ENCODE results near the gene PI16.

DNA sequence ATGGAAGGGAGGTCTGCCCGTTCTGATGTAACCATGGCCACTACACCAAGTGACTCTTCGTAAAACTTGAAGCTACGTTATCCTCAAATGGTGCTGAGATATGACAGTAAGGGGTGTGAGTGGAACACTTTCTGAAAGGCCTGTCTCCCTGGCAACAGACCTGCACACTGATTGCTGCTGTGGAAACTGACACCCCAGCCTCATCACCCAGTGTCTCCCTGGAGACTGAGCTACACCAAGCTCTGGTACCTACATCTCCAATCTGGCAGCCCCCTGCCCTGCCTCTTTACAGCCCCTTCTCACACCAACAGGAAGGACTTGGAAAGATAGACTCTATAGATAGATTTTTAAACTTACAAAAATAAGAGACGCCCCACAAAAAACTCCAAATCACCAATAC, 13.2 kb downstream of the PI16 start:
- TF ChIP-seq EZH2 (IDR thresholded peaks at IDR 0.05; ENCODE audit: borderline replicate concordance, insufficient read depth, low read length, poor library complexity, severe bottlenecking) (no peak), POLR2AphosphoS5 (IDR thresholded peaks at IDR 0.05) (no peak), SMC3 (conservative IDR thresholded peaks at IDR 0.05; ENCODE audit: poor library complexity) (no peak), RAD21 (conservative IDR thresholded peaks at IDR 0.05) (no peak), TAF1 (IDR thresholded peaks at IDR 0.05; ENCODE audit: low read depth) (no peak), EP300 (conservative IDR thresholded peaks at IDR 0.05; ENCODE audit: poor library complexity, severe bottlenecking) (no peak)
- TF ChIP-seq, protein P1, sequence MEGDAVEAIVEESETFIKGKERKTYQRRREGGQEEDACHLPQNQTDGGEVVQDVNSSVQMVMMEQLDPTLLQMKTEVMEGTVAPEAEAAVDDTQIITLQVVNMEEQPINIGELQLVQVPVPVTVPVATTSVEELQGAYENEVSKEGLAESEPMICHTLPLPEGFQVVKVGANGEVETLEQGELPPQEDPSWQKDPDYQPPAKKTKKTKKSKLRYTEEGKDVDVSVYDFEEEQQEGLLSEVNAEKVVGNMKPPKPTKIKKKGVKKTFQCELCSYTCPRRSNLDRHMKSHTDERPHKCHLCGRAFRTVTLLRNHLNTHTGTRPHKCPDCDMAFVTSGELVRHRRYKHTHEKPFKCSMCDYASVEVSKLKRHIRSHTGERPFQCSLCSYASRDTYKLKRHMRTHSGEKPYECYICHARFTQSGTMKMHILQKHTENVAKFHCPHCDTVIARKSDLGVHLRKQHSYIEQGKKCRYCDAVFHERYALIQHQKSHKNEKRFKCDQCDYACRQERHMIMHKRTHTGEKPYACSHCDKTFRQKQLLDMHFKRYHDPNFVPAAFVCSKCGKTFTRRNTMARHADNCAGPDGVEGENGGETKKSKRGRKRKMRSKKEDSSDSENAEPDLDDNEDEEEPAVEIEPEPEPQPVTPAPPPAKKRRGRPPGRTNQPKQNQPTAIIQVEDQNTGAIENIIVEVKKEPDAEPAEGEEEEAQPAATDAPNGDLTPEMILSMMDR (IDR thresholded peaks at IDR 0.05; ENCODE audit: poor library complexity, severe bottlenecking), result no peak
- TF ChIP-seq, protein P2, sequence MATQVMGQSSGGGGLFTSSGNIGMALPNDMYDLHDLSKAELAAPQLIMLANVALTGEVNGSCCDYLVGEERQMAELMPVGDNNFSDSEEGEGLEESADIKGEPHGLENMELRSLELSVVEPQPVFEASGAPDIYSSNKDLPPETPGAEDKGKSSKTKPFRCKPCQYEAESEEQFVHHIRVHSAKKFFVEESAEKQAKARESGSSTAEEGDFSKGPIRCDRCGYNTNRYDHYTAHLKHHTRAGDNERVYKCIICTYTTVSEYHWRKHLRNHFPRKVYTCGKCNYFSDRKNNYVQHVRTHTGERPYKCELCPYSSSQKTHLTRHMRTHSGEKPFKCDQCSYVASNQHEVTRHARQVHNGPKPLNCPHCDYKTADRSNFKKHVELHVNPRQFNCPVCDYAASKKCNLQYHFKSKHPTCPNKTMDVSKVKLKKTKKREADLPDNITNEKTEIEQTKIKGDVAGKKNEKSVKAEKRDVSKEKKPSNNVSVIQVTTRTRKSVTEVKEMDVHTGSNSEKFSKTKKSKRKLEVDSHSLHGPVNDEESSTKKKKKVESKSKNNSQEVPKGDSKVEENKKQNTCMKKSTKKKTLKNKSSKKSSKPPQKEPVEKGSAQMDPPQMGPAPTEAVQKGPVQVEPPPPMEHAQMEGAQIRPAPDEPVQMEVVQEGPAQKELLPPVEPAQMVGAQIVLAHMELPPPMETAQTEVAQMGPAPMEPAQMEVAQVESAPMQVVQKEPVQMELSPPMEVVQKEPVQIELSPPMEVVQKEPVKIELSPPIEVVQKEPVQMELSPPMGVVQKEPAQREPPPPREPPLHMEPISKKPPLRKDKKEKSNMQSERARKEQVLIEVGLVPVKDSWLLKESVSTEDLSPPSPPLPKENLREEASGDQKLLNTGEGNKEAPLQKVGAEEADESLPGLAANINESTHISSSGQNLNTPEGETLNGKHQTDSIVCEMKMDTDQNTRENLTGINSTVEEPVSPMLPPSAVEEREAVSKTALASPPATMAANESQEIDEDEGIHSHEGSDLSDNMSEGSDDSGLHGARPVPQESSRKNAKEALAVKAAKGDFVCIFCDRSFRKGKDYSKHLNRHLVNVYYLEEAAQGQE (IDR thresholded peaks at IDR 0.05; ENCODE audit: borderline replicate concordance), result no peak

Measured in neural cell (in vitro differentiated cells).